Measurements from ENCODE around the gene TRIP11.
A peak's percentile ranks its signal among the peaks of the same experiment; 100 is the strongest.

TRIP11 gene

GRCh38 chr14:92009604-92010003 lies 30.3 kb downstream of the TRIP11 start:
- DNase-seq, result no peak

DNA sequence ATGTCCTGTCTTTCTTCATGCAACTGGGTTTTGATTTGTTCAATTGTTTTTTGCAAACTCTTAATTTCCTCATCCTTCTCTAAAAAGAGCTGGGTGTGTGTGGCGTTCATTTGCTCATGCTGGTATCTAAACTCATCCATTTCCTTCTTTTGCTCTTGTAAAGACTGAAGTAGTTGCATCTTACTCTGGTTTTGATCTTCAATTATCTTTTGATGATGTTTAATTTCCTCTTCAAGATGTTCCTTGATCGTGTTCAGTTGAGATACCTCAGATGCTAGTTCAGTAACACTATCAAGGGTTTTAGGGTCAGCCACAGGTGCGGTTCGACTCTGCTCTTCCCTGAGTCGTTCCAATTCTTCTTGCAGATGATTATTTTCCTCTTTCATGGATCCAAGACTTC lies 34.8 kb downstream of the TRIP11 start:
- DNase-seq, result no peak

GRCh38 chr14:92004062-92004461 lies 35.8 kb downstream of the TRIP11 start:
- DNase-seq, result no peak

GRCh38 chr14:91998667-91999570 lies 40.9 kb downstream of the TRIP11 start:
- DNase-seq, result no peak

- DNase-seq, result no peak
Measured at GRCh38 chr14:91997492-91997891, 42.4 kb downstream of the TRIP11 start.

- DNase-seq, result no peak
Measured at GRCh38 chr14:91996948-91997371, 42.9 kb downstream of the TRIP11 start.

GRCh38 chr14:91987192-91987591 lies 52.7 kb downstream of the TRIP11 start:
- DNase-seq, result no peak

GRCh38 chr14:91985521-91986255 lies 54.2 kb downstream of the TRIP11 start:
- no peak for DNase-seq

GRCh38 chr14:91985008-91985407 lies 54.9 kb downstream of the TRIP11 start:
- no peak for DNase-seq

- DNase-seq, result no peak
Measured at GRCh38 chr14:91983588-91983987, 56.3 kb downstream of the TRIP11 start.

- no peak for DNase-seq
Measured at GRCh38 chr14:91980157-91980556, 59.7 kb downstream of the TRIP11 start.

DNA sequence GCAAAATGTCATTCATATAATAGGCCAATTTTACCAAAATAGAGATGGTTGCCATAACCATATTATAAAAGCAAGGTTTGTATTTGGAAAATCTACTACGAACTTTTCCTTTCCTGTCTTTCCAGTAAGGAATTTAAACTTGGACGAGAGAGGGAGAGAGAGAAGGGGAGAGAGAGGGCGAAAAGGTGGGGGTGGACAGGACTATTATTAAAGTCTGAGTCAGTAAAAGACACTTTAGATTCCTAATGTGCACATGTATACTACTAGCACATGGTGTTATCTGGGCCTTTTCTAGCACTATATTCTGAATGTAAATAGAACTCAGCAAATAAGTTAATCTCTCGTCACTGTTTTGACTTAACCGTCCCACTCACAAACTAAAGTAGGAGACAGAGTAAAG lies 62.0 kb downstream of the TRIP11 start:
- DNase-seq, result no peak

DNA sequence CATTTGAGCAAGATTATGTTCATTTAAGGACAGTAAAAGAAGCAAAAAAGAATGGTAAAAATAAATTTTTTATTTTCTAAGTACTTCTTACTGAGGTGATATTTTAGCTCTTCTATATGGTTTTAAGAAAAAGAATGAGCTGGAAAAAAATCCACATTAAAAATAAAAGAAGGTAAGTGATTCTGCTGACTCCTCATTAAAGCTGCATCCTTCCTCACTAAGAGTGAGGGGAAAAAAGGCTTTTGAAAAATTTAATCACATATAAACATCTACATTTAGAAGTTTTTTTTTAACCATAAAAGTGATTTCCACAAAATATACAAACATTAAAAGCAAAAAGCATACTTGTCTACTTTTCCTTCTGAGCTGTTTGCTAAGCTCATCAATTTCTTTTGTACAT lies 64.1 kb downstream of the TRIP11 start:
- no peak for DNase-seq

DNA sequence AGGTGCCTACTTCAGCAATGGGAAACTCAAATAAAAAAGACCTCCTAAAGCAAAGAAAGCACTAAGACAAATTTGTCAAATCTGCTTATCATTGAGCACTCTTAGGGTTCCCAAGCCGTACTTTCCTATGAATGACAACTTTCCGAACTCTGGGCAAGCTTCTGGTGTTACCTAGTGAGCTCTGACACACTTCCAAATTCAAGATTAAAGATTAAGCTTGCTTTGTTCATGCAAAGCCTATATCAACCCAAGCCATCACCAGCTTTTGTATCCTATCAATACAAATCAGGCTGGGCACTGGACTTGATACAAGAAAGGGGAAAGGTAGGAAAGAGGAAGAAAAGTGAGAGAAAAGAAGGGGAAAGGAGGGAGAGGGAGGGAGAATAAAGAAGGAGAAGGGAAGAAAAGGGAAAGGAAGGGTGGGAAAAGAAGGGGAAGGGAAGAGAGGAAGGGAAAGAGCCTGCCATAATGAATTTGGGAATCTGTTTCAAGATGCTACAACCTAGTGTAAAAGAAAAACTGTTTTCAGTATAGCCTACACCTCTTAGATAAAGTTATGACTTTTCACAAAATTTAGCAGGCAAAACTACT lies 68.6 kb downstream of the TRIP11 start:
- DNase-seq, result no peak

DNA sequence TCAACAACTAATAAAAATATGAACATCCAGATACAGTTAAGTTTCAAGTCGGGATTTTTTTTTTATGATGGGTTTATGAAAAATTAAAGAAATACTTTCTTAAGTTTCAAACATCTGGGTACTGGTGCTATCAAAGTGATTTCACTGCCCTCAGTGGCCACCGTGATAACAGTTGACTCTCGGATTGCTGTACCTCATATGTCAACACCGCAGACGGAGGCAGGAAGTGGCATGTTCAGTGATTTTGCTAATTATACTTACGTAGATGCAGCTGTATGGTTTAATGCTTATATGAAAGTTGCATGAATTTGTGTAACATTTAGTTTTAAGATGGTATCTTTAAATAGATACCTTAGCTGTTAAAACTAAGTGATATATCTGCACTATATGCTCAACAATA lies 71.6 kb downstream of the TRIP11 start:
- DNase-seq, result peak in 1 of 2 donors; percentile 9

DNA sequence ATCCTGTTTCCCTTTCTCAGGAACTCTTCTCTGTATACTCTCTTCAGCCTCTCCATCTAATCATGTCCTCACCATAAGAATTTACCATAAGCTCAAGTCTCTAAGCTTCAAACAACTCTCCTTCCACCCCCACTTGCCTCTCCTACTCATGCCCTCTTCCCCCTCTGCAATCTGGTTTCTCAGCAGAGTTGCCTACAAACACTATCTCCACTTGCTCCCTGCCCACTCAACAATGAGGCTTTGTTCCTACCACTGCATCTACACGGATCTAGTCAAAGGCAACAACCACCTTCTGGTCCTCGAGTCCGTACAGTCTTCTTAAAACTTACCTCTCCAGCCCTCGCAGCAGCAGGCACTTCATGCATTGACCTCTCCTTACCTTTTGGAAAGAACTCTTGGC lies 75.1 kb downstream of the TRIP11 start:
- no peak for DNase-seq

DNA sequence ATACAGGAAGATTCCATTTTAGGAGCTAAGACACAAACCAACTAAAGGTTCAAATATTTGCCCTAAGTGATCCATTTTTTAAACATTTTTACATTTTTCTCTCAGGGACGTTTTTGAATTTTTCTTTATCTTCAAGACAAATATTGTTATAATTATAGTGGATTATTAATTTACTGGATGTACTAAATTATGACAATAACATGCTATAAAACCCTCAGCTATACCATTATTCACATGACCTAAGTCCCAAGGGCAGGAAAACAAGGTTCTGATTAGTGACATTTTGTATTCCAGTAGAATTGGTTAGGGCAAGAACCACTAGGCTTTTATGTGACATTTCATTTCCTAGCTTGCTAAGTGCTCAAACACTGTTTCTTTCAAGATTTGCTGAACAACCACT lies 75.8 kb downstream of the TRIP11 start:
- no peak for DNase-seq

DNA sequence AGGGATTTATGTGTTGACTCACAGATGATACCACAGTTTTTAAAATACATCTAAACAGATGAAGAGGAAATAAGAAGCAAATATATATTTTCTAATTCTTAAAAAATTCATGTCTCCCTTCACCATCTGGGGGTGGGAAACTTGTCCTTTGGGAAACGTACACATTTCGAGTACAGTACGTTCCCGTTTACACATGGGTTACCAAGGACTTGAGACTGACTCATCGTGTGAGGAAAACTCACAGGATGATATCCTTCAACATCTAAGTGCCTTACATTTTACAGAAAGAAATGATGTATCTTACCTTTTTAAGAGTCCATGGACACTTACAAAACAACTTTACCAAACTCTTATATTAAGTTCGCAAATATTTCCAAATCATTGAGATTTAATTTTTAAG lies 76.4 kb downstream of the TRIP11 start:
- no peak for DNase-seq

DNA sequence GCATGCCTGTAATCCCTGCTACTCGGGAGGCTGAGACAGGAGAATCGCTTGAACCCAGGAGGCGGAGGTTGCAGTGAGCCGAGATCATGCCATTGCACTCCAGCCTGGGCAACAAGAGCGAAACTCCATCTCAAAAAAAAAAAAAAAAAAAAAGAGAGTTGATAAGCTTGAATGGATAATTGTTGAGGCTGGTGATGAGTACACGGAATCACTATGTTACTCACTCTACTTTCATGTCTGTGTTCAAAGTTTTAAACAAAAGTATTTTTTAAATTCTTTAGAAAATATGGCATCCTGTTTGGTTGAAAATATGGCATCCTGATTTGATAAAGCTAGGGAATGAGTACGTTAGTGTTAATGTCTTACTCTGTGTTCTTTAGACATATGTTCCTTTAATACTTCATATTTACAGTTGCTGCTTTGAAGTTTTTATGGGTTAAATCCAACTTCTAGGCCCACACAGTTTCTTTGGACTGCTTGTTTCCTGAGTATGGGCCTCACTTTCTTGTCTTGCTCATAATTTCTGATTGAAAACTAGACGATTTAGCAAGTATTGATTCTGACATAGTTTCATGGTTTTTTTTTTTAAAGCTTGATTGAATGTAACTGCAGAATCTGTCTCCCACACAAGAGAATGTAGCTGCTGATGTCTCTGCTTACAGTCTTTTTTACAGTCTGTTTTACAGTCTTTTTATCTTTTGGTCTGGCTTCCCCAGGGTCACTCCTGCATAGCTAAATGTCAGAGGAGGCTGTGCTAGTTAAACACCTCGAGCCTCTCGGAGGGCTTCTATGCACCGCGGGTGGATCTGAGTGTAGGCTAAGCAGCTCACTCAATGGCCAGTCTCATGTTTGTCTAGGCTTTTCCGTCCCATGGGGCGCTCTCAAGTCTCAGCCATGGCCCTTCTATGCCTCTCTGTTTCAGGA lies 78.3 kb downstream of the TRIP11 start:
- DNase-seq, result no peak

DNA sequence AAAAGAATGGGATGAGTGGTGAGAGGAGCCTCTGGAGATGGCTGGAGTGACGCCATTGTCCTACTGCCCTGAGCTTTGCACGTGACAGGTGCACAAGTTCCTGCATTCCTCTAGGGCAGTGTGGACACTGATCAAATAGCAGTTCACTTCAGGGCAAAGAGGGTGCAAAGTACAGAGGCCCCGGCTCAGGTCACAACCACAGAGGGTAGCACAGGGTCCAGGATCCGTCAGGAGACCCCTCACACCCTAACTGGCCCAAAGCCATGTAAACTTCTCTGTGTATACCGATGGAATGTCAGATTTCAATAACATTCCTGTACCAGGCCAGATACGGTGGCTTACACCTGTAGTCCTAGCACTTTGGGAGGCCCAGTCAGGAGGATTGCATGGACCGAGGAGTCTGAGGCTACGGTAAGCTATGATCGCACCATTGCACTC lies 82.0 kb downstream of the TRIP11 start:
- DNase-seq, result no peak

GRCh38 chr14:91956616-91957015 lies 83.2 kb downstream of the TRIP11 start:
- DNase-seq, result no peak

DNA sequence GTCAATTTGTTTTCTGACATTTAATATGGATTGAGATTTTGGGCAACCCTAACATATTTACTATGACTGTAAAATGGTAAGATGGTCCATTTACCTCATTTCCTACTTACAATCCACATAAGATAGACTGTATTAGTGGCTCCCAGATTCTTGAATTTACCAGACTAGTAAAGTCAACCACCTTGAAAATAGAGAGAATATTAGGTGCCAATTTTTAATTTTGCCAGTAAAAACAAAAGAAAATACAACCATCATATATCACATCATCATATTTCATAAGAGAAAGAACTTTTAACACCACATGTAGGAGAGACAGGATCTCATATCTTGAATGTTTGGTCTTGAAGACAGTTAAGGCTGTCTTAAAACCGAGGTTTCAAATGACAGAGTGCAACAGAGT lies 84.7 kb downstream of the TRIP11 start:
- no peak for DNase-seq

Measured in activated CD4-positive, alpha-beta T cell treated with anti-CD3 and anti-CD28 coated beads for 4 hours (primary cell).